ENCODE data around the gene SVOPL.
"Not testable (repeated sequence)": the region's sequence is repeated elsewhere in the genome, so short reads cannot be mapped to it uniquely, and the experiment has no call there.

Gene SVOPL

DNA sequence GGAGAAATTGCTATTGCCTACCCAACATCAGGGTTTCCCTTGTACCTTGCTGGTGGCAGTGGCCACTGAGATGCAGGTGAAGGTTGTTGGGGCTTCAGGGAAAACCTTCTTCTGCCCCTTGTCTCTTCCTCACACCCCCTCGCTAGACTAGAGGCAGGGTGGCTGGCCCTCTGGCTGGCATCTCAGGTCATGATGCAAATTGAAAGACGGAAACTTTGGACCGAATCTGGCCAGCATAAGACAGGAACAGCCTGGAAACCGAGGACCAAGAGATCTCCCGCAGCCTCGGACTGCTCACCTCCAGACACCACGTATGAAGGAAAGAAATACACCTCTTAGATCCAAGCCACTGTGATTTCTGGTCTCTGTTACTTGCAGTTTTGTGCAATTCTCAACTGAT lies 2.9 kb downstream of the SVOPL start:
- no peak for FAIRE-seq

DNA sequence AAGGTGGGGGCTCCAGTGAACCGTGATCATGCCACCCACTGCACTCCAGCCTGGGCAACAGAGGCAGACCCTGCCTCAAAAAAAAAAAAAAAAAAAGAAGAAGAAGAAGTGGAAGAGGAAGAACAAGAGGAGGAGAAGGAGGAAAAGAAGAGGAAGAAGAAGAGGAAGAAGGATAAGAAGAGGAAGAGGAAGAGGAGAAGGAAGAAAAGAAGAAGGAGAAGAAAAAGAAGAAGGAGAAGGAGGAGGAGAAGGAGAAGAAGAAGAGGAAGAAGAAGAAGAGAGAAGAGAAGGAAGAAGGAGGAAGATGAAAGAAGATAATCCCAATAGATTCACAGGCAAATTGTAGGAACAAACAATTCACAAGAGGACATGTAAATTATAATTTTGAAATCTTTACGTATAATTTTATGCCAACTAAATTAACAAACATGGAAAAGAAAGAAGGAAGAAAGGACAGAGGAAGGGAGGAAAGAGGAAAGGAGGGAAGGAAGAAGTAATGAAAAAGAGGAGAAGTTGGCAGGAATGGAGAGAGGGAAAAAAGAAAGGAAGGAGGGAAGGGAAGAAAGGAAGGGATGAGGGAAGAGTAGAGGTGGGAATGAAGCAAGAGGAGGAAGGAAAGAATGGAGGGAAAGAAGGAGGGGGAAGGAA lies 3.5 kb downstream of the SVOPL start:
- no peak for FAIRE-seq

- FAIRE-seq = not testable (repeated sequence)
Observed at GRCh38 chr7:138695776-138696175, 5.4 kb downstream of the SVOPL start.

DNA sequence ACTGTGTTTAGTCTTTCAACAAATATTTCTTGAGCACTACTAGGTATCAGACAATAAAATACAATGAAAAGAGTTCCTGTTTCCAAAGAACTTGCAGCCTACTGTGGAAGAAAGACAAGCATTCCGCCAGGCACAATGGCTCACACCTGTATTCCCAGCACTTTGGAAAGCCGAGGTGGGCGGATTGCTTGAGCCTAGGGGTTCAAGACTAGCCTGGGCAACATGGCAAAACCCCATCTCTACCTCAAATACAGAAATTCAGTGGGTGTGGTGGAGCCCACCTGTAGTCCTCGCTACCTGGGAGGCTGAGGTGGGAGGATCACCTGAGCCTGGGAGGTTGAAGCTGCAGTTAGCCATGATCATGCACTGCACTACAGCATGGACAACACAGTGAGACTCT lies 6.1 kb downstream of the SVOPL start:
- no peak for FAIRE-seq

GRCh38 chr7:138691178-138691577 lies 10.0 kb downstream of the SVOPL start:
- no peak for FAIRE-seq

GRCh38 chr7:138690495-138690894 lies 10.7 kb downstream of the SVOPL start:
- no peak for FAIRE-seq

GRCh38 chr7:138688037-138688436 lies 13.1 kb downstream of the SVOPL start:
- FAIRE-seq = not testable (repeated sequence)

DNA sequence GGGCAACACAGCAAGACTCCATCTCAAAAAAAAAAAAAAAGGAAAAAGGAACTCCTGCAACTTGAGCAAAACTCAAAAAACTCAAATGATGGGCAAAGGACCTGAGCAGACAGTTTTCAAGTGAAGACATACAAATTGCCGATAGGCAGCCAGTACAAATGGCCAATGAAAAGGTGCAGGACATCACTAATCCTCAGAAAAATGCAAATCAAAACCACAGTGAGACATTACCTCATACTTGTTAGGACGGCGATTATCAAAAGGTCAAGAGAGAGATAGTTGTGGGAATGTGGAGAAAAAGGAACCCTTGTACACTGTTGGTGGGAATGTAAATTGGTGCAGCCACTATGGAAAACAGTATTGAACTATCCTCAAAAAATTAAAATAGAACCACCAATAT lies 16.8 kb downstream of the SVOPL start:
- no peak for FAIRE-seq

DNA sequence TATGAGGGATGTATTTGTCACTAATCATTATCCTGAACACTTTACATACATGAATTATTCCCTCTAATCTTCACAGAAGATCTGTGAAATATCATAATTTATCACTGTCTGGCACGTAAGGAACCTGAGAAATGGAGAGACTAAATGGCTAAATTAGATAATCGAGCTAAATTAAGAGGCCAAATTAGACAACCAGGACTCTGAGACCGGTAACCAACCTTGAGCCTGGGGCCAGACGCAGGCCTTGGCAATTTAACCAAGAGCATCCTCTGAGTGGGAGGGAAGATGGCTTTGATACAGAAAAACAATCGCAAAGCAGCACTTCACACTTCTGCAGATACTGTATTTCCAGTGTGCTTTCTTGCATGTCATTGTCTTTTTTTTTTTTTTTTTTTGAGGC lies 21.4 kb downstream of the SVOPL start:
- FAIRE-seq = no peak

DNA sequence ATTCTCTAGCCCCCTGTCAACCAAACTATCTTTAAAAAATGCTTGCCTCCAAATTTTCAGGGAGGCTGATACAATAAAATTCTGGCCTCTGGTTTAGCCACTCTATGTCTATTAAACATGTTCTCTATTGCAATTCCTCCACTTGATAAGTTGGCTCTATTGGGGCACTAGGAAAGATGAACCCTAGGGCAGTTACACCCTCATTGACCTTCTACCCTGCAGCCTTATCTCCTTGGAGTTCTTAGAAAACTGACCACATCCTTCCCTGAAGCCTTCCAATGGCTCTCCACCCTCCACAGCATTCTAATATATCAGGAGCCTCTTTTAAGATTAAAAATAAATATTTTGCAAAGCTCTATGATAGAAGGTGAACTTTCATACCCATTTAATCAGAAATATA lies 30.6 kb downstream of the SVOPL start:
- FAIRE-seq = no peak

GRCh38 chr7:138669364-138669763 lies 31.8 kb downstream of the SVOPL start:
- FAIRE-seq = no peak

GRCh38 chr7:138668946-138669345 lies 32.2 kb downstream of the SVOPL start:
- no peak for FAIRE-seq

- no peak for FAIRE-seq
Observed at GRCh38 chr7:138668229-138668596, 32.9 kb downstream of the SVOPL start.

GRCh38 chr7:138667535-138668228 lies 33.5 kb downstream of the SVOPL start:
- no peak for FAIRE-seq

DNA sequence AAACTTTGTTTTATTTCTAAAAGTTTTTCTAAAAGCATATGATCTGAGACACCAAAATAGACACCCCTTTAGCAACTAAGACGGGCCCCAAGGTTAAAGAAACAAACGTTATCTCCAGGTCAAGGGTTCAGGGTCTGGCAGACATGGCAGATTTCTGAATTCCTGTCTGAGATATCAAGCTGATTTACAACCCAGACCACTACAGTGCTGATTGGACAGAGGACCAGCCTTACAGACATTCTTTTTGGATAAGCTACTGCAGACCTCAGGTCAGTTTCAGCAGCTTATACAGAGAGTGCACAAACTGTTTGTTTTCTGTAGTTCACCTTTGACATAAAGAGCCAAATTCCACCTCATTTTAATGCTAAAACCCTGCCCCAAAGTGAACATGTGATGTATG lies 34.8 kb downstream of the SVOPL start:
- FAIRE-seq = no peak

DNA sequence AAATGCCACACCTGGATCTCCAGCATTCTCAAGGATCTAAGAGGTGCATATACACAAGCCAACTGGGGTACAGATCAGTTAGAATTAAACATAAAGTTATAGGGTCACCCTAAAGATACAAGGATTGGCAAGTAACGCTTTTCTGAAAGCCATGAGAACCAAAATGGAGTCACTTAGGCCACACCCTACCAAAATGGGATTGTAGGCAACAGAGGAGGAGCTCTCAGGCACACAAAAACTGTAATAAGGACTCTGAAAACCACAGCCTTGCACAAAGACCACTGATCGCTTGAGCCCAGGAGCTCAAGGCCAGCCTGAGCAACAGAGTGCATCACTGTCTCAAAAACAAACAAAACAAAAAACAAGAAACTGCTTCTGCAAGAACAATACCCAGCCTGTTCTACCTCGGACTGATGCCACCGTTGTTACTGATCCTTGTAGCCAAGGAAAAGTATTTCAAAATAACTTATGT lies 35.5 kb downstream of the SVOPL start:
- FAIRE-seq = no peak

DNA sequence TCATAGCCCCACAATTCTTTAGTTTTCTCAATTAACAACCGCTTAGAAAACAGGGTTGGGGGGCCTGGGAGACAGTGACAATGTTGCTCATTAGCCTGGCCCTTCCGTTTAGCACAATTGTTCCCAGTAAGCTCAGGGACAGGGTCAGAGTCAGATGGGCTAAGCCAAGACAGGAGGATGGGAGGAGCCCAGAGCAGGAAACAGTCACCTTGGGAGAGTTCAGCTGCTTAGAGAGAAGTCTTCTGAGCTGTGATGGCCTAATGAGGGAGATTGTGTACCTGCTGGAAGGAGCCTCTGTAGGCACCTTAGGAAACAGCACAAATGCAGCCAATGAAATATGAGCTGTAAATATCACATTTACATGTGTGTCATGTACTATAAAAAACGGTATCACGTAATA lies 35.9 kb downstream of the SVOPL start:
- no peak for FAIRE-seq

GRCh38 chr7:138663725-138664710 lies 37.1 kb downstream of the SVOPL start:
- FAIRE-seq = no peak

GRCh38 chr7:138662991-138663320 lies 38.2 kb downstream of the SVOPL start:
- FAIRE-seq = no peak

DNA sequence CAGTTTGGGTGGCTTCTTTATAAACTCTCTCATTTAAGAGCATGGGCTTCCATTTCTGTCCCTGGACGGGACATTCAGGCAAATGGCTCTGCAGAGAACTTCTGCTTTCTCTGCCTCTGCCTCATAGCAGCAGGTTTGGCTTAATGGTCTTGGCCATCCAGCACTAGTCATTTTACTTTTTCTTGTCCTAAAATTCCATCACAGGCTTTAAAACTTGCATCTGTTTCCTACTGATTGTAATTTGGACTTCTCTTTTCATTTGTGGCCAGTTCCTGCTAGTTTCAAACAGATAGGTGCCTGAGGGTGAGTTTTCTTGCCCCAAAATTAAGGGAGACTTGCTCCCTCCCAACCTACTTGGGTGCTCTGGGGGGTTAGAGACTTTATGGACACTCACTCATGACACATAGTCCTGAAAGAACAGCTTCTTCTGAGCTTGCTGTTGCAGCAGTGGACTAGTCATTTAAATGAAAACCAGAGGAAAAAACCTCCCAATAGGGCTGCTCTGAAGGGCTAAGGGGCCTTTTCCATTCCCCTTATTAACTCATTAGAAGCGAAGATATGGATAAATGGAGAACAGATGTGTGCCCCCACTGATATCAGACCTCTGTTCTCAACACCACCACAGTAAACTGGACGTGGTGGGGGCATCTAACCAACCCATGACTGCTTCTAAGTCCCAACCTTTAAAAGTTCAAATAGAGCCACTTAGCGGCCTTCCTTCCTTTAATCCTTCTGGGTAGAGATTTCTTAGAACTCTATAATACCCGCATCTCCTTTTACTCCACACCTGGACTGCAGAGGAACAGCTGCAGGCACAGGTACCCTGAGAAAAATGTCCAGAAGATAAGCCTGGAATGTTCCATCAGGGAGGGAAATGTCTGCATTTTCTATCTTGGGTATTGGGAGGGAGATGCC lies 38.8 kb downstream of the SVOPL start:
- no peak for FAIRE-seq

DNA sequence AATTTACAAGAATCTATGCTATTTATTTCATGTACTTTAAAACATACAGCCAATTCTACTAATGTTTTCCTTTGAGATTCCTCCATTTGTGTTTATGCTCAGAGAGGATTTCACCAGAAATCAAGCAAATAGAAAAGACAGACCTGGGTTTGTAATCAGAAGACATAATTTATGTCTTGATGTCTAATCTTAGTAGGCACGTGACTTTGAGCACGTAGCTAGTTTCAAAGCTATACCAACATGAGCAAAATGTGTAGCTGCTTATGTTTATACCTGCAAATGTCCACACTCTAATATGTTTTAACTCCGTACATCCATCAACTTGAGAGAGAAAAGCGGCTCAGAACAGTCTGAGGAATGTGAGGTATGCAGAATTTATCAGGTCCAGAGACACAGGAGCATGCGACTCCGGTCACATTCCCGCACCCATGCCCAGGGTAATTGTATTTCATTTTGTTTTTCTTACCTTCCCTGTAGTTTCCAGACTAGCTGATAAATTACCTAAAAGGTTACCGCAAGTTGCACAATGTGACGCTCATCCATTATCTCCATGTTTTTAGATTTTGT lies 40.0 kb downstream of the SVOPL start:
- FAIRE-seq = no peak

GRCh38 chr7:138658889-138659288 lies 42.3 kb downstream of the SVOPL start:
- FAIRE-seq = no peak

Measured in A204.1 (cell line).